G401 (cell line): ENCODE measurements around the gene ETV6. TPM values are rescaled to one million over a fixed set of nuclear protein-coding genes. Genes with fewer than 3 reads are reported as not detected.

Experiments
- DNase-seq: peaks from one replicate; pipeline ENCODE4 v3.0.0-alpha.2; 2015; ENCODE audit warnings: low spot score
- in situ Hi-C: cut with HindIII; loops from 2 replicates; pipeline ENCODE4 v1.10.0; 2016; ENCODE audit warnings: low sequenced_read_pairs, mixed read lengths
- total RNA-seq: library from RNA; depleted of rRNA; stranded (reverse); fragments of >200 nt; shearing (Covaris generic); gene quantifications from 2 replicates; pipeline ENCODE4 v1.2.3, GENCODE V29; 2014

The ETV6 gene
- total RNA-seq, 1 experiment from 2014 or later: 1.3 TPM

GRCh38 chr12:11728154-11728755 is 78.8 kb downstream of the ETV6 start:
- DNase-seq: no peak
- in situ Hi-C loops: no loop called here

DNA sequence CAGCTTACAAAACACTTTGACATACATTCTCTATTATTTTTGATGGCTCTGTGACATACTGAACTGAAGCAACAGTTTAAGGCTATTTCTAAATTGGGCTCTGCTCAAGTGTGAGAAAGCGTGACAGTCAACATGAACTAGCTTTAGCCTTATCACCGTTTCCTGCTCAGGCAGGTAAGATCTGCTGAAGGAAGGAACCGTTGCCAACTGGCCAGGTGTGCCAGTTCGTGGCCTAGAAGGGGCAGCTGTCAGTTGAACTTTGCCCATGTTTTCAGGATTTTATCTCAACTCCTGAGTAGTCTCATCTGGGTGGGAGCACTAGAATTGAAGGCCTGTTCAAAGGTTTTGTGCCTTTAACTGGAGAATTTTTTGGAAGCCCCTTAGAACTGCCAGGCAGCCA is 79.5 kb downstream of the ETV6 start:
- in situ Hi-C loops: no loop called here
- no peak for DNase-seq

DNA sequence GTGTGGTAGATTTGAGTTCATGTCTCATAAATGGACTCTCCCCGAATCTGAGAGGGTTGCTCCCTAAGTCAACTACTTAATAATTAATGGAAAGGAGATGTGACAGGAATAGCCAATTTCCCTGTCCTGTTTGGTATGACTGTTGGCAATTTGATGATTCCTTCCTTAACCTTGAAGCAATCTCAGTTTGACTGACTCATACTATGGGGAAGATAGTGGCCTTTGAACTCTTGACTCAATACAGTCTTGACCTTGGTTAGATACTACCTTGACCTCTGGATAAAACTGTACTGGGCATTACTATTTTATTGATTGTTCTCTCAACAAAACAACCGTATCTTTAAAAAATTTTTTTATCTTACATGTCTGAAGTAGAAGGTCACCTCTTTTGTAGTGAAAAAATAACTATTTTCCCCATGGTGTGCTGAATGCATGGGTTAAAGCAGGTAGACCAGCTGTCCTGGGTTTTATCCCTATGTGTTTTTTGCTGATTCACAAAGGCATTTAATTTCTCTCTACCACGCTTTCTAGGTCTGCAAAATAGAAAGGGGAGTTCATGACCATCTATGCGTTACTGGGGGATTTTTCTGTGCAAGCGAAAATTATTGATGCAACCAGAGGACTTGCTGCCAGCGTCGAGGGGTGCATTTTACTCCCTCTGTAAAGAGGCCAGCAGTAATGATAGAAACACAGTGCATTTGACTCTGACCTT is 80.1 kb downstream of the ETV6 start:
- in situ Hi-C loops: no loop called here
- no peak for DNase-seq

- in situ Hi-C loops: no loop called here
- no peak for DNase-seq
These were observed 81.0 kb downstream of the ETV6 start for GRCh38 chr12:11730299-11731041.

DNA sequence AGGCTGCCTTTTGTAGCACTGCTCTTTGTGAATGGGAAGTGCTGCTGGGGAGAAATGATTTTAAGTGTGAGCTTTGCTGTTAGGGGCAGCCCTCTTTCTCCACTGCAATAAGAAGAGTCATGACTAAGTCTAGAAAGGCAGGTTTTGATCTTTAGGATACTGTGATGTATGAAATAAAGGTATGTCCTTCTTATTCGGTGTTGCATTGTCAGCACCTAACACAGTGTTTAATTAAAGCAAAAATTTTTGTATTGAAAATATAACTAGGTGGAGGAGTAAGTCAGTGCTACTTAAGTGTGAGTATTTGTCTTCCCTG is 81.5 kb downstream of the ETV6 start:
- in situ Hi-C loops: no loop called here
- no peak for DNase-seq

GRCh38 chr12:11731455-11731854 is 82.0 kb downstream of the ETV6 start:
- in situ Hi-C loops: no loop called here
- DNase-seq: no peak

DNA sequence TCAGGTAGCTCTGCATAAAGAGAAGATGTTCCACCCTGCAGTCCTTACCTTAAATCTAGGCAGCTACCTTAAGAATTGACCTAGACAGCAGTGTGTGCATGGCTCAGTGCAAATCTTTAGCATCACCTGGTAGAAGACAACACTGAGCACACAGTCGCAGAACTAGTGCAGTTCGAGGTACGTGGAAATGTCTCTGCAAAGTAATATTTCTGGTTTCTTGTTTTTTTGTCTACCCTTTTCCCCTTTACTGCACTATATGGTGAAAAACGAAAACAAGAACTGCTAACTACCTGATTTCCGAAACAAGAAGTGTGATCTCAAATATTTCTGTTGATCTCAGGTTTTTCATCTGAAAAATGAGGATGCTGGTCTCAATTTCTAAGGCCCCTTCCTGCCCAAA is 82.5 kb downstream of the ETV6 start:
- no peak for DNase-seq
- in situ Hi-C loops: no loop called here

GRCh38 chr12:11732715-11733114 is 83.2 kb downstream of the ETV6 start:
- in situ Hi-C loops: no loop called here
- no peak for DNase-seq

- in situ Hi-C loops: no loop called here
These were observed 85.2 kb downstream of the ETV6 start for GRCh38 chr12:11734580-11735180.

DNA sequence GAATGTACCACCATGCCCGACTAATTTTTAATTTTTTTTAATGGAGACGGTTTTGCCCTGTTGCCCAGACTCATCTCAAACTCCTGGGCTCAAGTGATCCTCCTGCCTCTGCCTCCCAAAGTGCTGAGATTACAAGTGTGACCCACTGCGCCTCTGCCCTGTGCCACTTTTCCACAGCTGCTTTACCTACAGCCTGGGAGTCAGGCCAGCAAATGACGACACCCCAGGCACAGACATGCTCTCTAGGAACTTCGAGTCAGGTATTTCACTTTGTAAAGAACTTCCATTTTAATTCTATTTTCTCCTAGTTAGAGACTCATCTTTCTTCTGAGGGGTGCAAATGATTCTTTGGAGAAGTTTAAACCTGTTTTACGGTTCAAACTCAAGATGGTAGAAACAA is 89.0 kb downstream of the ETV6 start:
- DNase-seq: no peak
- in situ Hi-C loops: no loop called here

More at GRCh38 chr12:11734580-11735180, 85.2 kb downstream of the ETV6 start:
- DNase-seq: no peak

DNA sequence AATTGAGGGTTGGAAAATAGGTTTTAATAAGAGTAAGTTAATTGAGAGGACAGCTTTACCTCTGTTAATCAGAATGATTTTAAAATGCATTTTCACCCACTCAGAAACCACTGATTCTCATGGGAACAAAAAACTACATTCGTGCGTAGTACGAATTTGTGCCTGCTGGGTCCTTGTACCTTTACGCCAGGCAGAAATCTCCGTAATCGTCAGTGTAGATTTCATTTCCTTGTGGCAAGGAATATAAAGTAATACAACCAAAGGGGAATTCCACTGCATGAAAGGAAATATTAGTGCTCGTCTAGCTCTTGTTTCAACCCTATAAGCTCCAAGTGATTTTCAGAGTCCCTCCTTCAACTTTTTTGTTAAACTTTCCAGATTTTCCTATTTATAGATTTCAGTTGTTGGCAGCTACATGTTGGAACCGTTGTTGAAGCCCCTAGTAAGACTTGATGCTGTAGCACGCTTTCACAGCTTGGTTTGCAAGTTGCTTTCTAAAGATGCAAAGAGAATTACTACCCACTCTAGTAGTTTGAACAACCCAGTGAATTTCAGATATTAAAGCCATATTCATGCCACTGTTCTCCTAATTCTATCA is 90.6 kb downstream of the ETV6 start:
- DNase-seq: no peak
- in situ Hi-C loops: no loop called here

DNA sequence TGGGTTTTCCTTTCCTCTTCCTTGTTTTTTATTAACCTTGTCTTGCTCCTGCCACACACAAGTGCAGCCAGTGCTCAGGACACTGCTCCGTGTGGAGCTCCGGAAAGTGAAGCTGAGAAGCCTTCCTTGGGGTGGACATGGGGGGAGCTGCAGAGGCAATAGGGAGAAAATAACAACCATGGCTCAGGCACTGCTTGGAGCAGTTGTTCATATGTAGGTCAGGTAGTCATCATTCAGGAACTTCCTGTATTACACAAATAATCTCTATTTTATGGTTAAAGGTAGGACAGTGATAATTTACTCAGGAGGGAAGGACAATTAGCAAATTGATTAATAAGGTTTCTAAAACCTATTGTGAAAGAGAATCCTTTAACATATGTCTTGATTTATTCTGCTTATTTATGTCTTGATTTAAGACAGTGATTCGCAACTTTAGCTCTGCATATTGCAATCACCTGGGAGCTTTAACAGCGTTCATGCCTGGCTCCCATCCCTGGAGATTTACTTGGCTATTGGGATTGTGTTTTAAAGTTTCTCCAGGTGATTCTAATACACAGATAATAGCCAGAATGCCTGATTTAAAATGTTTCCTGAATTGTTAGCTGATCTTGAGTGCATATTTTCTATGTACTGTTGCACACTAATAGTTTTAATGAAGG is 92.1 kb downstream of the ETV6 start:
- no peak for DNase-seq
- in situ Hi-C loops: no loop called here

DNA sequence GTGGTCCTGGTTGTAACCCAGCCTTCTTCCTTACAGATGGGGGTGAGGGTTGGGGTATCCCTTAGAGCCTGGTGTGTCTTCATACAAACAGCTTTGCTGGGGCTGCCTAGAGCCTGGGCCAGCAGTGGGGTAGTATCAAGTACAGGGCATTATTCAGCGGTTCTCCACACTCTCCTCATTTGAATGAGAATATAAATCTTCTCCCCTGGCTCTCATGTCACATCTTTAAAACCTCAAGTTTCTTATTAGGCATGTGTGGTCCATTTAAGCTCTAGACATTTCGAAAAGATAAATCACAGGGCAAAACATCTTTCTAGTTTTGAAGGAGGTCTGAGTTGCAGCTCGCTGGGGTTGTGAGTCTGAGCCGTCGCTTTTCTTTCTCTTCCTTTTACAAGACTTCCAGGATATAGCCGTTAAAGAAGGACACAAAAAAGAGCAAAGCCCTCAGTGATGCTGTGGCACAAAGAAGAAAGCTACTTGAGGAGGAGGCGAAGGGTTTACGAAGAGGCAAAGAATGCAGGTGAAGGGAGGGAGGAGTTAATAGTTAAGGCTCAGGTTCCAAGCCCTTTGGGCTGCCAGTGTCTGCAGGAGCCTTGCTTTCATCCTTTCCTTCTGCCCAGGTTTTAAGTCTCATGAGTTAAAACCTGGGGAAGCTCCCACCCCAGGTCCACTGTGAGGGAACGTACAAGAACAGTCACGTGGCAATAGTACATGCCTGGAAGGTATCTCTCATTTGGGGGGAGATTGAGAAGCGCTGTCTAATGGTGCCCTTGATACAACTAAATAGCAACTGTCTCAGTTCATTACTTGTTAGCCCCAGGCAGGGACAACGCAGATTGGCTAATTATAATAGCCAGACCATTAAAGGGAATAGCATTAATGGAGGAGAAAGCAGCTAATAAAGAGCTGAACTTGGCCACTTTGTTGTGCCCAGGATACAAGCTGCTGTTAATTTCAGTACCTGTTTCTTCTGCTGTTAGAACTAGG is 94.2 kb downstream of the ETV6 start:
- in situ Hi-C loops: no loop called here
- DNase-seq: no peak

GRCh38 chr12:11744410-11744801 is 94.9 kb downstream of the ETV6 start:
- in situ Hi-C loops: no loop called here
- DNase-seq: no peak

GRCh38 chr12:11745113-11745512 is 95.6 kb downstream of the ETV6 start:
- DNase-seq: no peak
- in situ Hi-C loops: no loop called here

DNA sequence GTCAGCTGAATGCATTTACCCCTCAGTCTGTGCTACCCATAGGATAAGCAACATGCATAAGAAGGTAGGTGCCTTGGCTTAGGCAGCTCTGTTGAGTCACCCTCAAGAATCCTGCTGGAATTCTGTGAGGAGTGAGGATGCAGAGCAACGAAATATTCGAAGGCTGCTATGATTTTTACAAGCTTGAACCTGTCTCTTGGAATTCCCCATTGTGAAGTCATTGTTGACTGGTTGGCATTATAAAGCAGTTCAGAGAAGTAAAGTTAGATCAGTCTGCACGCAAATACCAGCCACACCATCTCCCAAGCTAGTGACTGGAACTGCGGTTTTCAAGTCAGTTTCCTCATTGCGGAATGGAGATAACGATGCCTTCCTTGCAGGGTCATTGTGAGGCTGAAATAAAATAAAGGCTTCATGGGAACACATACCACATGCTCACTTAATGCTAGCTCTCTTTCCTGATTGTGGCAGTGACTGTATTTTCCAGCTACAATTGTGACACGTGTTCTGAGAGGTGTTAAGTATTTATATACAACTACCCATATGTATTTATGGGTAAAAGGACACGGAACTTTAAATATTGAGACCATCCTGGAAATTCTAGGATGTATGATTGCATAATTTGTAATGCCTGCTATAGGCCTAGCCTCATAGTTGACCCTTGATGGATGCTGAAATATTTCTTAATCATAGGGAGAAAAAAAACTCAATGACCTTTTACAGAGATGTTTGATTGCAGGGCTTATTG is 96.7 kb downstream of the ETV6 start:
- DNase-seq: no peak
- in situ Hi-C loops: no loop called here

- in situ Hi-C loops: no loop called here
- DNase-seq: no peak
These were observed 97.7 kb downstream of the ETV6 start for GRCh38 chr12:11746940-11747716.
